ENCODE measurements around the gene HS2ST1.

The HS2ST1 gene

GRCh38 chr1:87094238-87094637 lies 179.8 kb downstream of the HS2ST1 start:
- Histone ChIP-seq H3K9me3 (ENCODE audit: insufficient read depth, low read depth, low read length) (no peaks in the 10 kb centered on the region), H3K4me1 (ENCODE audit: insufficient read depth, low read length, poor library complexity, severe bottlenecking) (peaks cover under 1% of the 10 kb centered on the region), H3K4me3 (ENCODE audit: low read length, poor library complexity, severe bottlenecking) (no peak overlapping the region), H2AFZ (ENCODE audit: low read length) (no peak overlapping the region), H3F3A (ENCODE audit: low read depth) (no peaks in the 10 kb centered on the region), H3K4me2 (ENCODE audit: low read depth, low read length, poor library complexity, severe bottlenecking) (no peak overlapping the region), H3K27me3 (ENCODE audit: insufficient read depth, low read length, poor library complexity, severe bottlenecking) (no peaks in the 10 kb centered on the region), H3K9me2 (replicated peaks; ENCODE audit: low read depth, low read length) (no peaks in the 10 kb centered on the region), H3K9ac (ENCODE audit: low read depth, low read length, poor library complexity, severe bottlenecking) (no peak overlapping the region), H4K20me1 (ENCODE audit: insufficient read depth, low read length, poor library complexity, severe bottlenecking) (no peaks in the 10 kb centered on the region), H3K36me3 (ENCODE audit: insufficient read depth, low read length) (no peaks in the 10 kb centered on the region; the same call in 1 of the 2 replicates), H3K79me2 (ENCODE audit: insufficient read depth, low read length) (no peaks in the 10 kb centered on the region)
- TF ChIP-seq CTCF (conservative IDR thresholded peaks at IDR 0.05; ENCODE audit: low read length) (no peak), EZH2phosphoT487 (IDR thresholded peaks at IDR 0.05; ENCODE audit: borderline replicate concordance) (no peak)

GRCh38 chr1:87100271-87100670 lies 185.8 kb downstream of the HS2ST1 start:
- TF ChIP-seq EZH2phosphoT487 (IDR thresholded peaks at IDR 0.05; ENCODE audit: borderline replicate concordance), result no peak
- TF ChIP-seq CTCF (conservative IDR thresholded peaks at IDR 0.05; ENCODE audit: low read length), result no peak
- Histone ChIP-seq H3K79me2 (ENCODE audit: insufficient read depth, low read length) (no peaks in the 10 kb centered on the region), H3F3A (ENCODE audit: low read depth) (no peaks in the 10 kb centered on the region), H3K9me2 (replicated peaks; ENCODE audit: low read depth, low read length) (no peaks in the 10 kb centered on the region), H3K36me3 (ENCODE audit: insufficient read depth, low read length) (peaks cover 3% of the 10 kb centered on the region; the same call in 1 of the 2 replicates), H3K4me2 (ENCODE audit: low read depth, low read length, poor library complexity, severe bottlenecking) (no peak overlapping the region), H3K4me3 (ENCODE audit: low read length, poor library complexity, severe bottlenecking) (no peak overlapping the region), H4K20me1 (ENCODE audit: insufficient read depth, low read length, poor library complexity, severe bottlenecking) (no peaks in the 10 kb centered on the region), H3K4me1 (ENCODE audit: insufficient read depth, low read length, poor library complexity, severe bottlenecking) (no peaks in the 10 kb centered on the region), H2AFZ (ENCODE audit: low read length) (no peak overlapping the region), H3K9ac (ENCODE audit: low read depth, low read length, poor library complexity, severe bottlenecking) (no peak overlapping the region), H3K27me3 (ENCODE audit: insufficient read depth, low read length, poor library complexity, severe bottlenecking) (no peaks in the 10 kb centered on the region), H3K9me3 (ENCODE audit: insufficient read depth, low read depth, low read length) (no peaks in the 10 kb centered on the region; the same call in 1 of the 2 replicates)

- Histone ChIP-seq H3F3A (ENCODE audit: low read depth) (no peaks in the 10 kb centered on the region), H3K9me2 (replicated peaks; ENCODE audit: low read depth, low read length) (no peaks in the 10 kb centered on the region), H3K79me2 (ENCODE audit: insufficient read depth, low read length) (no peaks in the 10 kb centered on the region), H3K4me2 (ENCODE audit: low read depth, low read length, poor library complexity, severe bottlenecking) (no peak overlapping the region), H3K36me3 (ENCODE audit: insufficient read depth, low read length) (peaks cover 3% of the 10 kb centered on the region; the same call in 1 of the 2 replicates), H4K20me1 (ENCODE audit: insufficient read depth, low read length, poor library complexity, severe bottlenecking) (no peaks in the 10 kb centered on the region), H3K4me3 (ENCODE audit: low read length, poor library complexity, severe bottlenecking) (no peak overlapping the region), H3K27me3 (ENCODE audit: insufficient read depth, low read length, poor library complexity, severe bottlenecking) (no peaks in the 10 kb centered on the region), H3K9me3 (ENCODE audit: insufficient read depth, low read depth, low read length) (no peaks in the 10 kb centered on the region; the same call in 1 of the 2 replicates), H2AFZ (ENCODE audit: low read length) (no peak overlapping the region), H3K9ac (ENCODE audit: low read depth, low read length, poor library complexity, severe bottlenecking) (no peak overlapping the region), H3K4me1 (ENCODE audit: insufficient read depth, low read length, poor library complexity, severe bottlenecking) (no peaks in the 10 kb centered on the region)
- no peak for TF ChIP-seq CTCF (conservative IDR thresholded peaks at IDR 0.05; ENCODE audit: low read length)
- TF ChIP-seq EZH2phosphoT487 (IDR thresholded peaks at IDR 0.05; ENCODE audit: borderline replicate concordance), result no peak
Measured at GRCh38 chr1:87103074-87103473, 188.6 kb downstream of the HS2ST1 start.
